HCT116 (cell line): ENCODE results near the gene EPG5. TPM values are rescaled to one million over a fixed set of nuclear protein-coding genes. Genes with fewer than 3 reads are reported as not detected.

Source experiments
- ATAC-seq: fragments of 200-7000 bp; cut with Tn5 transposase; 2 replicates; pipeline ENCODE4 v1.9.1; 2020; ENCODE audit warnings: mild to moderate bottlenecking, moderate library complexity
- BruUV-seq: library from RNA; stranded (reverse); fragments of 400-500 nt; replicated peaks from 2 replicates; lab custom pipeline; 2021; lab: Mats Ljungman, UMichigan
- CTCF ChIA-PET: fragments of 300-600 bp; sonication (Branson Sonifier 250); formaldehyde crosslinking; loops from one replicate; lab custom pipeline; 2021; ENCODE audit warnings: antibody characterized with exemption; lab: Charles Lee
- POLR2A ChIA-PET: fragments of 300-600, 350-600 bp; sonication (Branson Sonifier 250); formaldehyde crosslinking; loops from one replicate; lab custom pipeline; 2021; ENCODE audit warnings: antibody characterized with exemption; lab: Charles Lee
- RAD21 ChIA-PET, 2 experiments: fragments of 300-600 bp; sonication (Branson Sonifier 250); formaldehyde crosslinking; loops; one replicate each; lab custom pipeline; 2023; ENCODE audit warnings: low total read pairs in 2 of 2; ENCODE audit not compliant: uncharacterized antibody in 2 of 2, unreplicated experiment in 2 of 2, low non-redundant PET in 1 of 2; lab: Charles Lee
- DNase-seq: peaks from one replicate; pipeline ENCODE4 v3.0.0-alpha.2; 2010; ENCODE audit warnings: low read depth, low spot score
- H2AFZ ChIP-seq: fragments of 200-600 bp; shearing (Covaris generic), sonication (generic); 2 replicates; pipeline ENCODE4 v1.6.1; 2017; ENCODE audit warnings: low read depth, mixed run types, mixed read lengths, antibody characterized with exemption, low read length; ENCODE audit not compliant: poor library complexity, severe bottlenecking
- H3K27ac ChIP-seq: 2 replicates; pipeline ENCODE4 v1.5.1; 2012; ENCODE audit warnings: low read depth, low read length
- H3K27me3 ChIP-seq: fragments of 200-600 bp; sonication (generic); 2 replicates; pipeline ENCODE4 v1.6.1; 2016; ENCODE audit warnings: mixed run types, low read length, mixed read lengths; ENCODE audit not compliant: insufficient read depth
- H3K36me3 ChIP-seq, 2 experiments: fragments of 200-500 bp in 1 of 2; fragments of 200-600 bp in 1 of 2; sonication (Bioruptor generic) in 1 of 2; sonication (generic) in 1 of 2; 2 replicates each; pipeline versions ENCODE4 v1.5.1 to v1.6.1; 2014 to 2016; ENCODE audit warnings: low read length in 2 of 2, inconsistent platforms in 1 of 2, mixed read lengths in 1 of 2, mixed run types in 1 of 2; ENCODE audit not compliant: insufficient read depth in 2 of 2, control insufficient read depth in 1 of 2
- H3K4me1 ChIP-seq, 2 experiments: fragments of 200-600 bp in 1 of 2; sonication (generic) in 1 of 2; 2 replicates each; pipeline versions ENCODE4 v1.5.1 to v1.6.1; 2012 to 2017; ENCODE audit warnings: low read length in 2 of 2, inconsistent platforms in 1 of 2, mild to moderate bottlenecking in 1 of 2, mixed read lengths in 1 of 2, mixed run types in 1 of 2, moderate library complexity in 1 of 2; ENCODE audit not compliant: insufficient read depth in 2 of 2, control insufficient read depth in 1 of 2
- H3K4me2 ChIP-seq: fragments of 200-600 bp; sonication (generic); 2 replicates; pipeline ENCODE4 v1.6.1; 2017; ENCODE audit warnings: mixed run types, low read length, mixed read lengths
- H3K4me3 ChIP-seq, 2 experiments: fragments of 200-600 bp in 1 of 2; sonication (generic) in 1 of 2; replicated peaks in 1 of 2; 2 replicates each; pipeline ENCODE4 v1.5.1; 2011 to 2016; ENCODE audit warnings: low read length in 2 of 2, control low read depth in 1 of 2, low read depth in 1 of 2, mild to moderate bottlenecking in 1 of 2, mixed read lengths in 1 of 2, mixed run types in 1 of 2
- H3K79me2 ChIP-seq: fragments of 200-600 bp; sonication (generic); 2 replicates; pipeline ENCODE4 v1.6.1; 2017; ENCODE audit warnings: mild to moderate bottlenecking, mixed run types, low read length, moderate library complexity, mixed read lengths; ENCODE audit not compliant: insufficient read depth
- H3K9ac ChIP-seq: fragments of 200-600 bp; sonication (generic); 2 replicates; pipeline ENCODE4 v1.6.1; 2016; ENCODE audit warnings: low read length, mixed read lengths
- H3K9me2 ChIP-seq: fragments of 200-600 bp; sonication (generic), shearing (Covaris generic); 2 replicates; pipeline ENCODE4 v1.6.1; 2017; ENCODE audit warnings: mixed run types, mild to moderate bottlenecking, moderate library complexity; ENCODE audit not compliant: insufficient read depth
- H3K9me3 ChIP-seq, 2 experiments: fragments of 200-500 bp in 1 of 2; fragments of 200-600 bp in 1 of 2; sonication (Bioruptor generic) in 1 of 2; sonication (generic) in 1 of 2; 2 replicates each; pipeline ENCODE4 v1.6.1; 2014 to 2017; ENCODE audit warnings: low read length in 2 of 2, mixed read lengths in 2 of 2, inconsistent platforms in 1 of 2, low read depth in 1 of 2, mild to moderate bottlenecking in 1 of 2, mixed run types in 1 of 2, moderate library complexity in 1 of 2; ENCODE audit not compliant: control insufficient read depth in 1 of 2, insufficient read depth in 1 of 2
- H4K20me1 ChIP-seq: fragments of 200-600 bp; sonication (generic), shearing (Covaris generic); 2 replicates; pipeline ENCODE4 v1.6.1; 2017; ENCODE audit warnings: mixed run types, mild to moderate bottlenecking, moderate library complexity; ENCODE audit not compliant: insufficient read depth
- CBX3 ChIP-seq: IDR thresholded peaks from 2 replicates; pipeline ENCODE4 v1.6.1; 2012; ENCODE audit warnings: low read depth
- EGR1 ChIP-seq: IDR thresholded peaks from 2 replicates; pipeline ENCODE4 v1.6.1; 2012; ENCODE audit warnings: low read depth
- ELF1 ChIP-seq: IDR thresholded peaks from 2 replicates; pipeline ENCODE4 v1.6.1; 2012; ENCODE audit warnings: low read depth, borderline replicate concordance
- EZH2 ChIP-seq: fragments of 200-600 bp; sonication (generic); IDR thresholded peaks from 2 replicates; pipeline ENCODE4 v1.6.1; 2017; ENCODE audit warnings: antibody characterized with exemption, mixed run types
- FOSL1 ChIP-seq: IDR thresholded peaks from 2 replicates; pipeline ENCODE4 v1.6.1; 2012; ENCODE audit warnings: low read depth
- MAX ChIP-seq: IDR thresholded peaks from 2 replicates; pipeline ENCODE4 v1.6.1; 2012
- SIN3A ChIP-seq: IDR thresholded peaks from 2 replicates; pipeline ENCODE4 v1.6.1; 2012; ENCODE audit warnings: low read depth
- TCF7L2 ChIP-seq: IDR thresholded peaks from 2 replicates; pipeline ENCODE4 v1.7.0; 2011; ENCODE audit warnings: borderline replicate concordance, inconsistent platforms; ENCODE audit not compliant: insufficient read depth, insufficient read length; ENCODE audit errors: extremely low read depth
- ZFX ChIP-seq: fragments of 450-650 bp; IDR thresholded peaks from 2 replicates; pipeline ENCODE4 v1.6.1; 2017
- ZNF274 ChIP-seq: fragments of 200-500 bp; sonication (Bioruptor generic); IDR thresholded peaks from 2 replicates; pipeline ENCODE4 v1.6.1; 2014; ENCODE audit warnings: mild to moderate bottlenecking, low read depth, low read length, inconsistent platforms
- intact Hi-C: fragments of 100-400 bp; cut with micrococcal nuclease; formaldehyde crosslinking; loops from 2 replicates; pipeline ENCODE4 v1.10.0; 2022
- total RNA-seq: library from RNA; stranded (reverse); gene quantifications from one replicate; pipeline ENCODE4 v1.2.1, GENCODE V29; 2021; ENCODE audit not compliant: unreplicated experiment

EPG5 gene
- total RNA-seq, 1 experiment from 2014 or later, result 12.9 TPM

DNA sequence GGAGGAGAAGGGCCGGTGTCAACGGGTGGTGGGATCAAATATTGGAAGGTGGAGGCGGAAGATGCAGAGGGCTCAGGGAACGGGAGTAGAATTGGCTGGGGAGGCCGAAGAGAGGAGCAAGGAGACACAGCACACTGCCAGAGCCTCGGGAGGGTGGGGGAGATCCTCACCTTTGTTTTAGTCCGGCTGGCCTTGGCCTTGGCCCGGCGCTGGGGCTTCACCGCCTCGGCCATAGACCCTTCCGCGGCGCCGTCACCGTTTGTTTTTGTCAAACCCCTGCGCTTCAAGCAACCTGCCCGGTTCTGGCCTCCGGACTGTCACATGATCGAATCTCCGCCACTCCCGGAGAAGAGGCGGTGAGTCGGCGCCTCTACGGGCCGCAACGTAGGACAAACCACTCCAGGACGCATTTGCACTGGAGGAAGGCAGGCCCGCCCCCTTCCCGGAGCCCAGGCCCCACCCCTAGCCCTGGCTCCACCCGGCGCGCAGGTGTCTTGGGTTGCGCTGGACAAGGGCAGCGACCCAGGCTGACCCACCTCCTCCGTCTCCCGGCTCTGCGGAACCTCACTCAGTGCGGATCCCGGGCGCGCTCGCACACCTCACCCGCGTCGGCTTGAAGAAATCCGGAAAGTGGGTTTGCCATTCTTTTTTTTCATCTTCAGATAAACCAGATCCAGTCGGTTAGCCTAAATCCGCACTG is at the start of gene EPG5 (continued):
- TF ChIP-seq TCF7L2 (no peak), MAX (peak; percentile 42), CBX3 (no peak), FOSL1 (no peak), EGR1 (no peak)

GRCh38 chr18:46013484-46014189 is 46.5 kb upstream of the EPG5 start:
- H3K36me3 ChIP-seq, result no peaks in the 10 kb centered on the region
- no peaks in the 10 kb centered on the region for H3K27me3 ChIP-seq
- no peak overlapping the region for H2AFZ ChIP-seq
- TF ChIP-seq EZH2 (no peak), ELF1 (no peak), CBX3 (no peak), MAX (no peak), ZFX (no peak), SIN3A (no peak), ZNF274 (no peak)
- RAD21 ChIA-PET, result no interaction called here
- no peak overlapping the region for H3K27ac ChIP-seq
- DNase-seq (no peak), ATAC-seq (no peak)
- no peak overlapping the region for H3K4me2 ChIP-seq
- BruUV-seq, result no TSS peak
- H3K9me3 ChIP-seq, result no peaks in the 10 kb centered on the region
- no peak overlapping the region for H3K9ac ChIP-seq
- no peaks in the 10 kb centered on the region for H4K20me1 ChIP-seq
- intact Hi-C loops, result no loop called here
- H3K4me3 ChIP-seq, result no peak overlapping the region
- H3K9me2 ChIP-seq, result no peaks in the 10 kb centered on the region
- no peaks in the 10 kb centered on the region for H3K4me1 ChIP-seq
- POLR2A ChIA-PET, result no interaction called here
- no peaks in the 10 kb centered on the region for H3K79me2 ChIP-seq
- CTCF ChIA-PET, result no interaction called here
